GM10266 (cell line): ENCODE results near the gene ITSN1.

Experiments used
- DNase-seq: peaks from one replicate; pipeline ENCODE4 v3.0.0; 2012; ENCODE audit errors: extremely low spot score
- TF ChIP-seq, protein P1 (sequence below): IDR thresholded peaks from 2 replicates; pipeline ENCODE4 v1.5.1; 2012; ENCODE audit warnings: mild to moderate bottlenecking, low read depth; ENCODE audit not compliant: control insufficient read depth, insufficient read depth; ENCODE audit errors: missing control alignments

The ITSN1 gene

DNA sequence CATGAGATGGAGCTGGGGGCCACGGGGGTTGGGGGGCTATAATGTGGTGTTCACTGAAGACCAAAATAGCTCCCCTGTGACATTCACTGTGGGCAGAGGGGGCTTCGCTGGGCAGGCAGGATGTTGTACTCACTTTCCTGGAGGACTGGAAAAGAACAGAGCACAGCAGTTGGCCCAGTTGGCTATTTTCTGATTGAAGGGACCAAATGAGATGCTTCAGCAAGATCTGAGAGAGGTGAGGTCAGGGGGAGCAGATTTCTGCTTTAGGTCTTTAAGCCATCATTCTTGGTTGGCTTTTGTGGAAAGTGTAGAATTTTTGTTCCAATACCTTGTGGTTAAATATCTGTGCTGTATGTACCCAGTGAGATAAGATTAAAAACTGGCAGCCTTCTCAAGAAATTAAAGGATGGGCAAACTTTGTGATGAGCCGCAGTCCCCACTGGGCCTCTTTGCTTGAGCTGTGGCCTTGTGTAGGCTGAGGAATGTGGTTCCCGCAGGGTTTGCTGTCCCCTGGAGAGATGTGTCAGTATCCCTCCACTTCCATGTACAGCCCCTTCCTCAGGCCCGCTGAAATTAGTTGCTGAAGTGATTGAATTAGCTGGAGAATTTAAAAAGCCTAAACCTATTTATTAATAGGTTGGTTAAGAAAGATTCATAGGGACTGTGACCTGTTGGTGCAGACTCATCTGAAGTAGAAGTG, 192.7 kb downstream of the ITSN1 start:
- TF ChIP-seq, protein P1, sequence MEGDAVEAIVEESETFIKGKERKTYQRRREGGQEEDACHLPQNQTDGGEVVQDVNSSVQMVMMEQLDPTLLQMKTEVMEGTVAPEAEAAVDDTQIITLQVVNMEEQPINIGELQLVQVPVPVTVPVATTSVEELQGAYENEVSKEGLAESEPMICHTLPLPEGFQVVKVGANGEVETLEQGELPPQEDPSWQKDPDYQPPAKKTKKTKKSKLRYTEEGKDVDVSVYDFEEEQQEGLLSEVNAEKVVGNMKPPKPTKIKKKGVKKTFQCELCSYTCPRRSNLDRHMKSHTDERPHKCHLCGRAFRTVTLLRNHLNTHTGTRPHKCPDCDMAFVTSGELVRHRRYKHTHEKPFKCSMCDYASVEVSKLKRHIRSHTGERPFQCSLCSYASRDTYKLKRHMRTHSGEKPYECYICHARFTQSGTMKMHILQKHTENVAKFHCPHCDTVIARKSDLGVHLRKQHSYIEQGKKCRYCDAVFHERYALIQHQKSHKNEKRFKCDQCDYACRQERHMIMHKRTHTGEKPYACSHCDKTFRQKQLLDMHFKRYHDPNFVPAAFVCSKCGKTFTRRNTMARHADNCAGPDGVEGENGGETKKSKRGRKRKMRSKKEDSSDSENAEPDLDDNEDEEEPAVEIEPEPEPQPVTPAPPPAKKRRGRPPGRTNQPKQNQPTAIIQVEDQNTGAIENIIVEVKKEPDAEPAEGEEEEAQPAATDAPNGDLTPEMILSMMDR, result no peak
- no peak for DNase-seq

- no peak for DNase-seq
- TF ChIP-seq, protein P1, result no peak
These were observed 193.6 kb downstream of the ITSN1 start for GRCh38 chr21:33835920-33836319.

DNA sequence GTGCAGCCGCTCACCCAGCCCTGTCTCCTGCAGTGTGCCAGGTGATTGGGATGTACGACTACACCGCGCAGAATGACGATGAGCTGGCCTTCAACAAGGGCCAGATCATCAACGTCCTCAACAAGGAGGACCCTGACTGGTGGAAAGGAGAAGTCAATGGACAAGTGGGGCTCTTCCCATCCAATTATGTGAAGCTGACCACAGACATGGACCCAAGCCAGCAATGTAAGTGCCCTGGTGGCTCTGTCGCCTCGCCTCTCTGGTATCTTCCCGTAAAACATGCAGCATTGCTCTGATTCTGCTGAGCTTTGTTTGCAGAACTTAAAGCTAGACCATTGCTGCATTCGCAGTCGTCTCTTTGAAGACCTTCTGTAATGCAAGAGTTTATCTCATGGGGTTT, 194.1 kb downstream of the ITSN1 start:
- no peak for DNase-seq
- TF ChIP-seq, protein P1, result no peak

DNA sequence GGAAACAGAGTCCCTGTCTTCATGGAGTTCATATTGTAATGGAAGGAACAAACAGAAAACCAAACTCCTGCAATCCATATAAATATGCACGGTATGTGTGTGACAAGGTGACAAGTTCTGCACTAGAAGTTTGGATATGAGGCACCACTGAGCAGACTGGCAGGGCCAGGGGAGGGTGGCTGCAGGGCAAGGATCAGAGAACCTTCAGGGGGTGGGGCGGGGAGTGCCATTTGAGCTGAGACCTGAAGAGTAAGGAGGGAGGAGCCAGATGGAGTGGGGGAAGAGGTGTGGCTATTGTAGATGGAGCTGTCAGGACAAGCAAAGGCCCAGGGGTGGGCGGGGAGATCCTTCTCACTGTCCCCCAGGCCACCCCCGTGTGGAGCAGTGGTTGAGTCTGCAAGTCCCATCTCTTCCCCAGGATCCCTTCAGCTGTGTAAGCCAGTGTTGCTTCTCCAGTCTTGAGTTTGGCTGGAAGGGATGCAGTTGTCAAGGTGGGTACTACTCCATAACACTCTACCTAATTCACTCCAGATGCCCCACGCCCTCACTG, 196.9 kb downstream of the ITSN1 start:
- DNase-seq, result no peak
- TF ChIP-seq, protein P1, result no peak

- TF ChIP-seq, protein P1, result no peak
- no peak for DNase-seq
These were observed 197.5 kb downstream of the ITSN1 start for GRCh38 chr21:33839806-33840205.

DNA sequence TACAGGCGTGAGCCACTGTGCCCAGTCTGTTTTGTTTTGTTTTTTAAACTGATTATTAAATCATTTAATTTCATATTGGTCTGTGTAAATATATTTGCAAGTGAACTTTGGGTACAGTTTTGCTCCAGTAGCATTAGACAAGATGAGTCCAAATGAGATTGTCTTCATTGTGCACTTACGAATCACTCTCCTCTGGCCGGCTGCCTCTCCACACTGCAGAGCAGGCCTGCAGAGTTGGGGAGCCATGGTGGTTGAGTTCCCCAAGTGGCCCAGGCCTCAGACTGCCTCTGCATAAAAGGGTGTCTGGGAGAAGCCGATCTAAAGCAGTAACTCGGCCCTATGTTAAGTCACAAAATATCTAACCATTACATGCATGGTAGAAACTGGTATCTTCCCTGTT, 198.5 kb downstream of the ITSN1 start:
- no peak for DNase-seq
- TF ChIP-seq, protein P1, result no peak

DNA sequence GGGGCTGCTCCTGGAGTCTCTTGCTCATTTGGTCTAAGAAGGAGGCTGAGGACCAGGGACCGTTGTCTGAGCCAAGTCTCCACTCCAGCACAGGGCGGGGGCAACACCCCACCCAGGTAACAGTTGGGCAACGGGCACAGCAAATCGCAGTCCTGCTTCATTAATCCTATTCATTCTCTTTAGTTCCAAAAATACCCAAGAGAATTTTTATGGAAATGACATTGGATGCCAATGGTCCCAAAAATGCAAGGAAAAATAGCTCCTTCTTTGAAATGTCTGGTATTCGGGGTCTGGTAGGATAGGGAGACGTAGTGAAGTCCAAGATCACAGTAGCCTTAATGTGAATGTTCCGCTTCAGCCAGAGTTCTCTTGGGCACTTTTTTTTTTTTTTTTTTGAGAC, 199.3 kb downstream of the ITSN1 start:
- DNase-seq, result no peak
- TF ChIP-seq, protein P1, result no peak
